Activated CD8-positive, alpha-beta T cell treated with anti-CD3 and anti-CD28 coated beads for 36 hours (primary cell): ENCODE results near the gene SMAD9. TPM values are rescaled to one million over a fixed set of nuclear protein-coding genes. Genes with fewer than 3 reads are reported as not detected.

Experiments
- ATAC-seq: fragments of 200-7000 bp; cut with Tn5 transposase; one replicate; pipeline ENCODE4 v1.10.0; 2021; ENCODE audit warnings: mild to moderate bottlenecking, moderate library complexity
- CTCF ChIA-PET: fragments of 350-600 bp; sonication (Branson Sonifier 250); formaldehyde crosslinking; loops from one replicate; lab custom pipeline; 2021; ENCODE audit warnings: antibody characterized with exemption; lab: Charles Lee
- POLR2A ChIA-PET: fragments of 350-600 bp; sonication (Branson Sonifier 250); formaldehyde crosslinking; loops from one replicate; lab custom pipeline; 2021; ENCODE audit warnings: antibody characterized with exemption; lab: Charles Lee
- DNase-seq: peaks from one replicate; pipeline ENCODE4 v3.0.0-alpha.2; 2020
- H3K27ac Mint-ChIP-seq: one replicate; pipeline ENCODE4 v1.8.0; 2021; ENCODE audit warnings: mild to moderate bottlenecking, mixed read lengths
- H3K27me3 Mint-ChIP-seq: one replicate; pipeline ENCODE4 v1.8.0; 2021; ENCODE audit warnings: mixed read lengths
- H3K36me3 Mint-ChIP-seq: one replicate; pipeline ENCODE4 v1.8.0; 2021; ENCODE audit warnings: low read depth, mixed read lengths
- H3K4me1 Mint-ChIP-seq: one replicate; pipeline ENCODE4 v1.8.0; 2021; ENCODE audit warnings: low read depth, mixed read lengths
- H3K4me3 Mint-ChIP-seq: one replicate; pipeline ENCODE4 v1.8.0; 2021; ENCODE audit warnings: mild to moderate bottlenecking, moderate library complexity, mixed read lengths
- H3K9me3 Mint-ChIP-seq: one replicate; pipeline ENCODE4 v1.8.0; 2021; ENCODE audit warnings: mixed read lengths
- intact Hi-C: fragments of 100-400 bp; cut with micrococcal nuclease; formaldehyde crosslinking; loops from one replicate; pipeline ENCODE4 v1.10.0; 2022
- total RNA-seq, 2 experiments: library from RNA; stranded (reverse); gene quantifications; one replicate each; pipeline ENCODE4 v1.2.3, GENCODE V29; 2021
- TF ChIP-seq, protein P1 (sequence below): fragments of 200-600 bp; IDR thresholded peaks from one replicate; pipeline ENCODE4 v1.8.0; 2022; ENCODE audit warnings: antibody characterized with exemption, mild to moderate bottlenecking

SMAD9 gene
- total RNA-seq, 2 experiments from 2014 or later: 0.11 TPM

DNA sequence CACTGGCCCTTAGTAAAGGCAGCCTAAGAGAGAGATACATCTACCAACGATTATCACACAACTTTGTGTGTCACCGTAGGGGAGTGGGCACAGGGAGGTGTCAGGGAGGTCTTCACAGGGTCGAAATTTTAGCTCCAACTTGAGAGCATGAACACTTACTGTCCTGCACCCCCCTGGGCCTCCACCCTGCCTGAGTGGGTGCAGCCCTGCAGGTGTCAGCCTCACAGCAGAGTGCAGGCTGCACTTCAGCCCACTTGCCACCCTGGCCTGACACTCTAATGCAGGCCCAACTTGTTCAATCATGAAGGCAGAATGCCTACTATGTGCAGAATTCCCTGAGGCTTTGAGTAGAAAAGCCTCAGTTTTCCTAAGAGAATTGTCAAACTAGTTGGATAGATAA, 4.0 kb upstream of the SMAD9 start:
- TF ChIP-seq, protein P1, sequence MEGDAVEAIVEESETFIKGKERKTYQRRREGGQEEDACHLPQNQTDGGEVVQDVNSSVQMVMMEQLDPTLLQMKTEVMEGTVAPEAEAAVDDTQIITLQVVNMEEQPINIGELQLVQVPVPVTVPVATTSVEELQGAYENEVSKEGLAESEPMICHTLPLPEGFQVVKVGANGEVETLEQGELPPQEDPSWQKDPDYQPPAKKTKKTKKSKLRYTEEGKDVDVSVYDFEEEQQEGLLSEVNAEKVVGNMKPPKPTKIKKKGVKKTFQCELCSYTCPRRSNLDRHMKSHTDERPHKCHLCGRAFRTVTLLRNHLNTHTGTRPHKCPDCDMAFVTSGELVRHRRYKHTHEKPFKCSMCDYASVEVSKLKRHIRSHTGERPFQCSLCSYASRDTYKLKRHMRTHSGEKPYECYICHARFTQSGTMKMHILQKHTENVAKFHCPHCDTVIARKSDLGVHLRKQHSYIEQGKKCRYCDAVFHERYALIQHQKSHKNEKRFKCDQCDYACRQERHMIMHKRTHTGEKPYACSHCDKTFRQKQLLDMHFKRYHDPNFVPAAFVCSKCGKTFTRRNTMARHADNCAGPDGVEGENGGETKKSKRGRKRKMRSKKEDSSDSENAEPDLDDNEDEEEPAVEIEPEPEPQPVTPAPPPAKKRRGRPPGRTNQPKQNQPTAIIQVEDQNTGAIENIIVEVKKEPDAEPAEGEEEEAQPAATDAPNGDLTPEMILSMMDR: no peak
- ATAC-seq (no peak), DNase-seq (no peak)
- H3K27ac Mint-ChIP-seq: no peak overlapping the region
- no peaks in the 10 kb centered on the region for H3K36me3 Mint-ChIP-seq
- no peaks in the 10 kb centered on the region for H3K9me3 Mint-ChIP-seq
- CTCF ChIA-PET: no interaction called here
- POLR2A ChIA-PET: no interaction called here
- H3K4me1 Mint-ChIP-seq: peaks cover 4% of the 10 kb centered on the region
- H3K4me3 Mint-ChIP-seq: no peak overlapping the region
- peaks cover 36% of the 10 kb centered on the region for H3K27me3 Mint-ChIP-seq
- intact Hi-C loops: no loop called here

DNA sequence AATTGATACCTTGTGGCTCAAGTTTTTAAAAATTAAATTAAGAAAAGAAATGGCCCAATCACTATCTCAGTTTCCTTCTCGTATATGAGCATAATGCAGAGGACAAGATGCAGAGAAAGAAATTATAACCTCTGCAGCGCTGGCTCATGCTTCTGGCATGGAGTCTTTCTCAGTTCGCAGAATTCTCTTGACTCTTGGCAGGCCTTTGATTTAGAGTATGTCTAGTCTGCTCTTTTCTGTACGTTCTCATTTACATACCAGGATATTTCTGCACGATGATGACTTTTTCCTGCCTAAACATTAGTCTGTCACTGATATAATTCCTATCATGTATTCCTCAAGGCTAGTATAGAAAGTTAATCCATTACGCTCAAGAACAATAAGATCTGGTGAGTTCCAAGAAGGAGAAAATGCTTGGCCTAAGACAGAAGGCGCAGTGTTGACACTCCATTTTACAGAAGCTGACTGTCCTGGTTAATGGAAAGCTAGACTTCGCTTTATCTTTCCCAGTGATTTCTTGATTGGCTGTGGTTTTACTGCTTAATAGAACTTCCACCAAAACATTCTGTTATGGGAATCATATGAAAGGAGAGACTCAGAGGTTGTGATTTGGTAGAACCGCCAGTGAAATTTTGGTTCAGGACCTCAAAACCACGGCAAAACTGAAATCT, 1.7 kb upstream of the SMAD9 start:
- TF ChIP-seq, protein P1: no peak
- Mint-ChIP-seq H3K36me3 (no peaks in the 10 kb centered on the region), H3K4me1 (peaks cover 5% of the 10 kb centered on the region), H3K27me3 (peaks cover 47% of the 10 kb centered on the region), H3K9me3 (no peaks in the 10 kb centered on the region), H3K4me3 (no peak overlapping the region), H3K27ac (no peak overlapping the region)
- ChIA-PET POLR2A (no interaction called here), CTCF (no interaction called here)
- ATAC-seq (no peak), DNase-seq (no peak)
- intact Hi-C loops: no loop called here

DNA sequence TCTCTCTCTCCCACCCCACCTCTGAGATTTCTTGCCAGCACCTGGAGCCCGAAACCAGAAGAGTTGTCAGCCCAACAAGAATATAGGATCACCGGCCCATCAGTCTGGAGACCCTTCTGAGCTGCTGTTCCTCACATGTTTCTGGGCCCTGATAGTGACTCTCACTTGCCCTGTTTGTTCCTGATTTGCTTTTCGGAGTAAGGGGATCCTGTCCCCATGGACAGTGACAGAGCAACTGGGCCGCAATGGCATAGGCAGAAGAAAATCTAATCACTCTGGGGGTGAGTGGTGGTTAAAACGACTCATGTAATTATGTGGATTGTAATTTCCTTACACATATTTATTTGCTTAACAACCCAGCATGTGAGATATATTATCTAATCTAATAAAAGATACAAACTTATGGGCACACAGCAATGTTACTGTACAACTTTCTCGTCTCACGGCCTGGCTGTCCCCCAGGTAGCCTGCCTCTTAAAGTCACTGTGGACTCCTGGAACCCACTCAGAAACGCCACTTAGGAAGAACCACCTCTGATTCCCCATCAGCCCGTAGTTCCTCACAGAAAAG, 663 bp upstream of the SMAD9 start:
- intact Hi-C loops: no loop called here
- ATAC-seq (no peak), DNase-seq (no peak)
- H3K36me3 Mint-ChIP-seq: no peaks in the 10 kb centered on the region
- peaks cover 5% of the 10 kb centered on the region for H3K4me1 Mint-ChIP-seq
- H3K27ac Mint-ChIP-seq: no peak overlapping the region
- H3K9me3 Mint-ChIP-seq: no peaks in the 10 kb centered on the region
- H3K4me3 Mint-ChIP-seq: peak overlapping the region; percentile 57
- ChIA-PET CTCF (no interaction called here), POLR2A (no interaction called here)
- peaks cover 55% of the 10 kb centered on the region for H3K27me3 Mint-ChIP-seq
- TF ChIP-seq, protein P1: no peak

DNA sequence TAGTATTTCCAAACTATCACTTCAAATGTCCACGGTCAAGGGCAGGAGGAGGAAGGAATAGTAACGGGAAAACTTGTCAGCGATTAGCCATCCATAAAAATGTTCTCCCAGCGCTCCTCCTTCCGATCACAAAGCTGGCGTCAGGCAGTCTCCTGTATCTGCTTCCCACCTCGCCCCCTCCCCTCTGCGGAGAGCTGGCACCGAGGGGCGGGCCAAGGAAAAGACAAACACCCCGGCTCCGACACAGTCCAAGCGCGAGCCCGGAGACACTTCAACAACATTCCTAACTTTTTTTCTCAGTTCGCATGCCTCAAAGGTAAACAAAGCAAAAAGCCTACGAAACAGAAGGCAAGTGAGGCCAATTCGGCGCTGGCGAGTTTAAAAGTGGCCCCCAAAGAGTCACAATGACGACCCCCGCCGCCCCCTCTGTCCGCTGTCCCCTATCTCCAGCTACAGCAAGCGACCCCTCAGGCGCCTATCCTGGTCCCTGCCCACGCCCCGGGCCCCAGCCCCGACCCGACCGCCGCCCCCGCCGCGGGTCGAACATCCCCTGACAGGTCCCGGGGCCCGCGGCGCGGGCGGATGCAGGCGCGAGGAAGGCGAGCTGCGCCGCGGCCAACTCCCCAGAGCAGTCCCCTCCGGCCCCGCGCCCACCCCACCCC, 736 bp downstream of the SMAD9 start:
- ChIA-PET POLR2A (no interaction called here), CTCF (no interaction called here)
- Mint-ChIP-seq H3K36me3 (no peaks in the 10 kb centered on the region), H3K27ac (no peak overlapping the region), H3K4me3 (peak overlapping the region; percentile 47), H3K27me3 (peaks cover 54% of the 10 kb centered on the region), H3K4me1 (peaks cover 5% of the 10 kb centered on the region), H3K9me3 (no peaks in the 10 kb centered on the region)
- peak; percentile 61 for ATAC-seq
- DNase-seq: peak; percentile 4
- TF ChIP-seq, protein P1: no peak
- intact Hi-C loops: no loop called here
